H1 (cell line): Measurements from ENCODE around the gene RIPOR3. TPM values are rescaled to one million over a fixed set of nuclear protein-coding genes. Genes with fewer than 3 reads are reported as not detected.

Experiments used
- CTCF ChIA-PET: fragments of 300-600 bp; sonication (Branson Sonifier 250); formaldehyde crosslinking; loops from one replicate; lab custom pipeline; 2021; ENCODE audit not compliant: partially characterized antibody; lab: Charles Lee
- POLR2A ChIA-PET: fragments of 300-600 bp; sonication (Branson Sonifier 250); formaldehyde crosslinking; loops from one replicate; lab custom pipeline; 2021; ENCODE audit warnings: inconsistent platforms; ENCODE audit not compliant: partially characterized antibody; lab: Charles Lee
- DNase-seq, 2 experiments: peaks; one replicate each; pipeline versions ENCODE4 v3.0.0 to v3.0.0-alpha.2; 2010 to 2022; ENCODE audit warnings: low spot score in 2 of 2, low read depth in 1 of 2, mixed read lengths in 1 of 2
- FAIRE-seq: peaks from 2 replicates; lab custom pipeline; 2011; peaks lifted over from hg19 to GRCh38; lab: Jason Lieb, UNC
- H2AFZ ChIP-seq: 2 replicates; pipeline ENCODE4 v1.8.1; 2012; ENCODE audit warnings: low read length, inconsistent platforms
- H2AK5ac ChIP-seq: 2 replicates; pipeline ENCODE4 v1.6.1; 2013; ENCODE audit warnings: low read depth, low read length
- H2BK120ac ChIP-seq: replicated peaks from 2 replicates; pipeline ENCODE3; 2013; ENCODE audit warnings: low read depth, low read length, inconsistent platforms
- H2BK12ac ChIP-seq: 2 replicates; pipeline ENCODE4 v1.6.1; 2013; ENCODE audit warnings: low read depth, low read length
- H2BK15ac ChIP-seq: 2 replicates; pipeline ENCODE4 v1.6.1; 2013; ENCODE audit warnings: low read length
- H2BK20ac ChIP-seq: 2 replicates; pipeline ENCODE4 v1.6.1; 2013; ENCODE audit warnings: low read length
- H2BK5ac ChIP-seq: 2 replicates; pipeline ENCODE4 v1.6.1; 2013; ENCODE audit warnings: low read depth, low read length
- H3K14ac ChIP-seq: 2 replicates; pipeline ENCODE4 v1.6.1; 2013; ENCODE audit warnings: inconsistent platforms; ENCODE audit not compliant: insufficient read length
- H3K18ac ChIP-seq: 2 replicates; pipeline ENCODE4 v1.6.1; 2013; ENCODE audit warnings: low read length; ENCODE audit errors: extremely low read depth
- H3K23ac ChIP-seq: 2 replicates; pipeline ENCODE4 v1.6.1; 2013; ENCODE audit warnings: inconsistent platforms; ENCODE audit not compliant: insufficient read length
- H3K23me2 ChIP-seq: 2 replicates; pipeline ENCODE4 v1.6.1; 2013; ENCODE audit warnings: low read depth, low read length
- H3K27ac ChIP-seq: 2 replicates; pipeline ENCODE4 v1.6.1; 2011; ENCODE audit warnings: low read depth, low read length, inconsistent platforms
- H3K27me3 ChIP-seq, 4 experiments: replicated peaks in 1 of 4; 1 replicate in 1 of 4; 2 replicates in 3 of 4; pipeline versions ENCODE4 v1.6.1 to v1.8.1; 2011 to 2013; ENCODE audit warnings: low read length in 3 of 4, mild to moderate bottlenecking in 3 of 4, inconsistent platforms in 2 of 4, mixed read lengths in 2 of 4, moderate library complexity in 1 of 4; ENCODE audit not compliant: control insufficient read depth in 3 of 4, insufficient read depth in 3 of 4; ENCODE audit errors: extremely low read depth in 1 of 4
- H3K36me3 ChIP-seq, 4 experiments: 2 replicates each; pipeline versions ENCODE4 v1.6.1 to v1.8.1; 2011 to 2013; ENCODE audit warnings: mild to moderate bottlenecking in 4 of 4, low read length in 3 of 4, moderate library complexity in 2 of 4, control low read depth in 1 of 4, inconsistent platforms in 1 of 4; ENCODE audit not compliant: insufficient read depth in 4 of 4, control insufficient read depth in 2 of 4
- H3K4ac ChIP-seq: replicated peaks from 2 replicates; pipeline ENCODE3; 2013; ENCODE audit warnings: low read length, low read depth, mixed read lengths, inconsistent platforms; ENCODE audit not compliant: insufficient read length
- H3K4me1 ChIP-seq, 4 experiments: replicated peaks in 1 of 4; 1 replicate in 1 of 4; 2 replicates in 3 of 4; pipeline versions ENCODE4 v1.6.1 to v1.8.1; 2011 to 2013; ENCODE audit warnings: low read length in 3 of 4, inconsistent platforms in 2 of 4, mixed read lengths in 1 of 4; ENCODE audit not compliant: insufficient read depth in 4 of 4, control insufficient read depth in 3 of 4
- H3K4me2 ChIP-seq, 2 experiments: 2 replicates each; pipeline versions ENCODE4 v1.6.1 to v1.8.1; 2011 to 2013; ENCODE audit warnings: low read depth in 2 of 2, low read length in 2 of 2, control low read depth in 1 of 2, inconsistent platforms in 1 of 2, mild to moderate bottlenecking in 1 of 2; ENCODE audit not compliant: insufficient read depth in 1 of 2
- H3K4me3 ChIP-seq, 4 experiments: fragments of 200-600, 300-600 bp in 1 of 4; sonication (generic), shearing (Covaris generic), sonication (Bioruptor Twin) in 1 of 4; 2 replicates each; pipeline versions ENCODE4 v1.5.1 to v1.8.1; 2011 to 2016; ENCODE audit warnings: low read length in 4 of 4, low read depth in 3 of 4, control low read depth in 2 of 4, inconsistent platforms in 2 of 4, mild to moderate bottlenecking in 2 of 4, mixed read lengths in 1 of 4, moderate library complexity in 1 of 4; ENCODE audit not compliant: insufficient read depth in 2 of 4; ENCODE audit errors: extremely low read depth in 1 of 4
- H3K56ac ChIP-seq: replicated peaks from 2 replicates; pipeline ENCODE3; 2013; ENCODE audit warnings: low read depth, mild to moderate bottlenecking, mixed read lengths, low read length, inconsistent platforms; ENCODE audit not compliant: insufficient read length
- H3K79me1 ChIP-seq: 2 replicates; pipeline ENCODE4 v1.6.1; 2013; ENCODE audit warnings: low read depth, low read length, control low read depth
- H3K79me2 ChIP-seq, 2 experiments: 2 replicates each; pipeline versions ENCODE4 v1.6.1 to v1.8.1; 2012 to 2013; ENCODE audit warnings: low read length in 2 of 2, mild to moderate bottlenecking in 2 of 2, inconsistent platforms in 1 of 2; ENCODE audit not compliant: insufficient read depth in 2 of 2, control insufficient read depth in 1 of 2
- H3K9ac ChIP-seq, 4 experiments: replicated peaks in 1 of 4; 1 replicate in 1 of 4; 2 replicates in 3 of 4; pipeline versions ENCODE4 v1.6.1 to v1.8.1; 2011 to 2013; ENCODE audit warnings: low read depth in 3 of 4, low read length in 3 of 4, control low read depth in 2 of 4, mild to moderate bottlenecking in 2 of 4, moderate library complexity in 2 of 4, inconsistent platforms in 1 of 4; ENCODE audit errors: extremely low read depth in 1 of 4
- H3K9me3 ChIP-seq, 2 experiments: 2 replicates each; pipeline versions ENCODE4 v1.6.1 to v1.8.1; 2012 to 2013; ENCODE audit warnings: mild to moderate bottlenecking in 2 of 2, moderate library complexity in 2 of 2, control low read depth in 1 of 2, inconsistent platforms in 1 of 2, low read depth in 1 of 2, low read length in 1 of 2, mixed read lengths in 1 of 2; ENCODE audit not compliant: insufficient read depth in 2 of 2
- H4K20me1 ChIP-seq, 2 experiments: replicated peaks in 1 of 2; 2 replicates each; pipeline versions ENCODE3 to v1.8.1; 2011 to 2013; ENCODE audit warnings: inconsistent platforms in 2 of 2, low read length in 2 of 2, mild to moderate bottlenecking in 1 of 2; ENCODE audit not compliant: insufficient read depth in 2 of 2, control insufficient read depth in 1 of 2
- H4K5ac ChIP-seq: 2 replicates; pipeline ENCODE4 v1.6.1; 2013; ENCODE audit warnings: low read length, low read depth, mixed read lengths, inconsistent platforms; ENCODE audit not compliant: insufficient read length
- H4K8ac ChIP-seq: 2 replicates; pipeline ENCODE4 v1.8.0; 2013; ENCODE audit warnings: mild to moderate bottlenecking, moderate library complexity, low read length, inconsistent platforms; ENCODE audit not compliant: insufficient read depth; ENCODE audit errors: extremely low read depth
- H4K91ac ChIP-seq: replicated peaks from 2 replicates; pipeline ENCODE3; 2013; ENCODE audit warnings: low read length, mixed read lengths, inconsistent platforms; ENCODE audit not compliant: insufficient read length
- ASH2L ChIP-seq: fragments of 200-600, 300-600 bp; sonication (generic); IDR thresholded peaks from one replicate; pipeline ENCODE4 v1.7.1; 2017; ENCODE audit warnings: low read length
- ATF2 ChIP-seq: IDR thresholded peaks from 2 replicates; pipeline ENCODE4 v1.6.1; 2012; ENCODE audit warnings: low read length, inconsistent platforms
- CHD1 ChIP-seq: IDR thresholded peaks from 2 replicates; pipeline ENCODE4 v1.6.1; 2012; ENCODE audit warnings: low read depth, low read length, improper control_type of control experiment
- CTBP2 ChIP-seq: IDR thresholded peaks from 2 replicates; pipeline ENCODE4 v1.7.0; 2011; ENCODE audit warnings: borderline replicate concordance, mild to moderate bottlenecking, moderate library complexity, mixed read lengths, low read length; ENCODE audit not compliant: insufficient read depth, insufficient read length
- E2F6 ChIP-seq: IDR thresholded peaks from 2 replicates; pipeline ENCODE4 v1.6.1; 2012; ENCODE audit warnings: inconsistent platforms
- EP300 ChIP-seq, 2 experiments: IDR thresholded peaks; 1 replicate in 1 of 2; 2 replicates in 1 of 2; pipeline ENCODE4 v1.6.1; 2011 to 2012; ENCODE audit warnings: low read depth in 2 of 2, low read length in 2 of 2, mild to moderate bottlenecking in 2 of 2, borderline replicate concordance in 1 of 2, inconsistent platforms in 1 of 2, moderate library complexity in 1 of 2
- SP4 ChIP-seq: IDR thresholded peaks from 2 replicates; pipeline ENCODE4 v1.6.1; 2012; ENCODE audit warnings: low read length, inconsistent platforms
- TBP ChIP-seq: IDR thresholded peaks from 2 replicates; pipeline ENCODE4 v1.6.1; 2011; ENCODE audit warnings: low read depth, low read length, improper control_type of control experiment
- YY1 ChIP-seq: IDR thresholded peaks from 2 replicates; pipeline ENCODE4 v1.6.1; 2011; ENCODE audit warnings: low read depth, mild to moderate bottlenecking, low read length
- WGBS, 2 experiments: shearing (Covaris generic) in 1 of 2; methylation state at CpG; one replicate each; pipeline versions ENCODE4 v1.1.6 to v1.1.7; 2013 to 2015; ENCODE audit warnings: low lambda C conversion rate in 2 of 2, mixed read lengths in 2 of 2, inconsistent platforms in 1 of 2, low coverage in 1 of 2, missing lambda C conversion rate in 1 of 2; ENCODE audit not compliant: insufficient replicate concordance in 2 of 2, insufficient coverage in 1 of 2, insufficient read length in 1 of 2; ENCODE audit errors: extremely low coverage in 1 of 2, missing lambda C conversion rate in 1 of 2; 5-methylcytosine and 5-hydroxymethylcytosine counted together
- polyA plus RNA-seq, 7 experiments: library from polyadenylated mRNA; depleted of rRNA in 3 of 7; stranded (reverse) in 5 of 7; unstranded in 2 of 7; fragments of >200 nt in 5 of 7; fragments of 200-250 nt in 2 of 7; gene quantifications; 1 replicate in 5 of 7; 2 replicates in 1 of 7; 4 replicates in 1 of 7; pipeline versions ENCODE4 v1.2.1 to v1.2.3, GENCODE V29; 2011 to 2013; ENCODE audit warnings: missing spikeins in 2 of 7, mixed read lengths in 2 of 7
- total RNA-seq: library from RNA; stranded (reverse); fragmentation: NEBNext Ultra II Directional; extraction: Animal tissue kit (Norgen Biotek cat#: 25700); gene quantifications from 2 replicates; pipeline ENCODE4 v1.2.1, GENCODE V29; 2021

RIPOR3 gene
- total and polyA plus RNA-seq, 2 of the 8 experiments (the other 6 are each of a cell fraction or from before 2014, with no cell fraction given): 3.6 to 4.5 TPM

GRCh38 chr20:50540620-50541605 is 150.4 kb downstream of the RIPOR3 start:
- no peak overlapping the region for H3K27ac ChIP-seq
- H3K36me3 ChIP-seq: no peaks in the 10 kb centered on the region
- H2BK5ac ChIP-seq: no peak overlapping the region
- CTCF ChIA-PET: interaction anchor here (0.6 to 2.3 kb wide), 2 partner anchors 15 to 35 kb away, joined by 3 to 6 read pairs; no protein-coding TSS in a partner anchor
- H2BK12ac ChIP-seq: no peak overlapping the region
- no peaks in the 10 kb centered on the region for H3K9me3 ChIP-seq
- no peak overlapping the region for H4K91ac ChIP-seq
- H4K20me1 ChIP-seq: peaks cover 5 to 7% of the 10 kb centered on the region in 2 experiments
- FAIRE-seq (no peak), DNase-seq (no peak)
- H2BK20ac ChIP-seq: no peak overlapping the region
- POLR2A ChIA-PET: no interaction called here
- no peak overlapping the region for H2BK15ac ChIP-seq
- H3K79me2 ChIP-seq: peaks cover 4 to 33% of the 10 kb centered on the region in 2 experiments; a peak in 2 of 4 replicates
- no peaks in the 10 kb centered on the region for H3K27me3 ChIP-seq
- no peak overlapping the region for H3K23ac ChIP-seq
- H2BK120ac ChIP-seq: no peak overlapping the region
- H3K14ac ChIP-seq: no peak overlapping the region
- no peak overlapping the region for H2AFZ ChIP-seq
- no peak overlapping the region for H3K4me3 ChIP-seq
- no peak overlapping the region for H4K8ac ChIP-seq
- H3K4me2 ChIP-seq: no peak overlapping the region
- peaks cover 3% of the 10 kb centered on the region for H3K79me1 ChIP-seq
- no peak overlapping the region for H2AK5ac ChIP-seq
- WGBS, 2 experiments: 92% methylated on average over 14 of the region's 14 CpGs; no CpG with 5 or more reads in 1 of the 2 experiments
- no peaks in the 10 kb centered on the region for H3K23me2 ChIP-seq
- H3K18ac ChIP-seq: no peak overlapping the region
- no peak overlapping the region for H3K4ac ChIP-seq
- peaks cover 0 to 6% (median 3%) of the 10 kb centered on the region in 4 experiments; a peak in 3 of 7 replicates for H3K4me1 ChIP-seq
- no peak overlapping the region for H3K9ac ChIP-seq
- no peak overlapping the region for H4K5ac ChIP-seq
- no peak overlapping the region for H3K56ac ChIP-seq
- TF ChIP-seq ATF2 (no peak), YY1 (no peak), E2F6 (no peak), SP4 (no peak), TBP (no peak), EP300 (IDR thresholded peaks at IDR 0.05; ENCODE audit: borderline replicate concordance in 1 of 2, low read depth in 2 of 2, low read length in 2 of 2) (no peak), ASH2L (no peak), CTBP2 (no peak), CHD1 (no peak)
